HG03460 (cell line): ENCODE measurements around the gene AGAP3.

ENCODE experiments used
- ATAC-seq: cut with Tn5 transposase; IDR thresholded peaks from one replicate; pipeline ENCODE4 v1.9.1; 2021; ENCODE audit not compliant: unreplicated experiment

AGAP3 gene

GRCh38 chr7:151122796-151123157, 36.5 kb downstream of the AGAP3 start:
- no peak for ATAC-seq

- no peak for ATAC-seq
Measured at GRCh38 chr7:151123158-151123821, 37.0 kb downstream of the AGAP3 start.

- ATAC-seq: peak; percentile 87
Measured at GRCh38 chr7:151123822-151124464, 37.7 kb downstream of the AGAP3 start.

- ATAC-seq: no peak
Measured at GRCh38 chr7:151124481-151124880, 38.2 kb downstream of the AGAP3 start.

- ATAC-seq: no peak
Measured at GRCh38 chr7:151124899-151125399, 38.7 kb downstream of the AGAP3 start.

GRCh38 chr7:151125470-151125845, 39.2 kb downstream of the AGAP3 start:
- no peak for ATAC-seq

- no peak for ATAC-seq
Measured at GRCh38 chr7:151125846-151126481, 39.7 kb downstream of the AGAP3 start.

- no peak for ATAC-seq
Measured at GRCh38 chr7:151126491-151127137, 40.3 kb downstream of the AGAP3 start.

GRCh38 chr7:151128144-151128543, 41.9 kb downstream of the AGAP3 start:
- no peak for ATAC-seq

GRCh38 chr7:151128716-151129115, 42.4 kb downstream of the AGAP3 start:
- ATAC-seq: no peak

GRCh38 chr7:151129117-151129959, 43.1 kb downstream of the AGAP3 start:
- no peak for ATAC-seq

- ATAC-seq: no peak
Measured at GRCh38 chr7:151129960-151130591, 43.8 kb downstream of the AGAP3 start.

- no peak for ATAC-seq
Measured at GRCh38 chr7:151130741-151131157, 44.5 kb downstream of the AGAP3 start.

- no peak for ATAC-seq
Measured at GRCh38 chr7:151131224-151131591, 44.9 kb downstream of the AGAP3 start.

- ATAC-seq: no peak
Measured at GRCh38 chr7:151131592-151132293, 45.5 kb downstream of the AGAP3 start.

- ATAC-seq: no peak
Measured at GRCh38 chr7:151132461-151133205, 46.4 kb downstream of the AGAP3 start.

GRCh38 chr7:151133266-151133985, 47.2 kb downstream of the AGAP3 start:
- ATAC-seq: no peak

GRCh38 chr7:151133986-151134742, 47.9 kb downstream of the AGAP3 start:
- ATAC-seq: no peak
